ENCODE data around the gene PLCL1. TPM values are rescaled to one million over a fixed set of nuclear protein-coding genes. Genes with fewer than 3 reads are reported as not detected.

PLCL1 gene
- total RNA-seq, 2 donors from 2014 or later, result 0.04 to 0.11 TPM

- Histone ChIP-seq H3K27me3 (ENCODE audit: control insufficient read depth, insufficient read depth, low read length, poor library complexity, severe bottlenecking) (no peaks in the 10 kb centered on the region), H3K4me3 (ENCODE audit: low read length) (no peak overlapping the region), H3K9ac (ENCODE audit: extremely low read depth, low read length, poor library complexity, severe bottlenecking) (no peak overlapping the region), H3K9me3 (ENCODE audit: control insufficient read depth, low read length) (no peaks in the 10 kb centered on the region), H3K4me1 (ENCODE audit: control insufficient read depth, insufficient read depth, low read length) (no peaks in the 10 kb centered on the region), H3K27ac (ENCODE audit: low read depth, low read length) (no peak overlapping the region), H3K36me3 (ENCODE audit: control insufficient read depth, insufficient read depth, low read length) (no peaks in the 10 kb centered on the region)
- no peaks in the 10 kb centered on the region for H3K36me3 Mint-ChIP-seq (ENCODE audit: low read depth)
- H3K27me3 Mint-ChIP-seq (ENCODE audit: insufficient read depth), result no peaks in the 10 kb centered on the region
- 100% methylated on average over 1 of the region's 1 CpG; no CpG with 5 or more reads in 1 of the 2 experiments for WGBS, 2 experiments (ENCODE audit: insufficient coverage in 1 of 2, insufficient read length in 1 of 2)
- H3K27ac Mint-ChIP-seq, result no peak overlapping the region
- DNase-seq, result no peak
- TF ChIP-seq CTCF (conservative IDR thresholded peaks at IDR 0.05), result no peak
- H3K9me3 Mint-ChIP-seq, result no peaks in the 10 kb centered on the region
- peaks cover 6% of the 10 kb centered on the region for H3K4me1 Mint-ChIP-seq
- no peak overlapping the region for H3K4me3 Mint-ChIP-seq
These were observed 127.4 kb downstream of the PLCL1 start for GRCh38 chr2:197931661-197932312.

- Mint-ChIP-seq H3K4me3 (no peak overlapping the region), H3K36me3 (ENCODE audit: low read depth) (no peaks in the 10 kb centered on the region), H3K27ac (no peak overlapping the region), H3K27me3 (ENCODE audit: insufficient read depth) (no peaks in the 10 kb centered on the region), H3K9me3 (no peaks in the 10 kb centered on the region), H3K4me1 (peaks cover under 1% of the 10 kb centered on the region)
- DNase-seq, result no peak
- Histone ChIP-seq H3K27ac (ENCODE audit: low read depth, low read length) (no peak overlapping the region), H3K9ac (ENCODE audit: extremely low read depth, low read length, poor library complexity, severe bottlenecking) (no peak overlapping the region), H3K9me3 (ENCODE audit: control insufficient read depth, low read length) (no peaks in the 10 kb centered on the region), H3K4me1 (ENCODE audit: control insufficient read depth, insufficient read depth, low read length) (no peaks in the 10 kb centered on the region), H3K27me3 (ENCODE audit: control insufficient read depth, insufficient read depth, low read length, poor library complexity, severe bottlenecking) (no peaks in the 10 kb centered on the region), H3K36me3 (ENCODE audit: control insufficient read depth, insufficient read depth, low read length) (no peaks in the 10 kb centered on the region), H3K4me3 (ENCODE audit: low read length) (no peak overlapping the region)
- 80 to 94% methylated on average over 2 to 5 of the region's 5 CpGs for WGBS, 2 experiments (ENCODE audit: insufficient coverage in 1 of 2, insufficient read length in 1 of 2)
- no peak for TF ChIP-seq CTCF (conservative IDR thresholded peaks at IDR 0.05)
These were observed 128.0 kb downstream of the PLCL1 start for GRCh38 chr2:197932374-197932773.

- TF ChIP-seq CTCF (conservative IDR thresholded peaks at IDR 0.05), result no peak
- H3K27me3 ChIP-seq (ENCODE audit: control insufficient read depth, insufficient read depth, low read length, poor library complexity, severe bottlenecking), result no peaks in the 10 kb centered on the region
- Mint-ChIP-seq H3K4me3 (no peak overlapping the region), H3K27ac (no peak overlapping the region), H3K9me3 (no peaks in the 10 kb centered on the region), H3K36me3 (ENCODE audit: low read depth) (no peaks in the 10 kb centered on the region), H3K27me3 (ENCODE audit: insufficient read depth) (no peaks in the 10 kb centered on the region), H3K4me1 (no peaks in the 10 kb centered on the region)
- H3K9me3 ChIP-seq (ENCODE audit: control insufficient read depth, low read length), result no peaks in the 10 kb centered on the region
- 90% methylated on average over 4 of the region's 4 CpGs; no CpG with 5 or more reads in 1 of the 2 experiments for WGBS, 2 experiments (ENCODE audit: insufficient coverage in 1 of 2, insufficient read length in 1 of 2)
- no peaks in the 10 kb centered on the region for H3K4me1 ChIP-seq (ENCODE audit: control insufficient read depth, insufficient read depth, low read length)
- DNase-seq, result no peak
- no peak overlapping the region for H3K9ac ChIP-seq (ENCODE audit: extremely low read depth, low read length, poor library complexity, severe bottlenecking)
- H3K36me3 ChIP-seq (ENCODE audit: control insufficient read depth, insufficient read depth, low read length), result no peaks in the 10 kb centered on the region
- H3K4me3 ChIP-seq (ENCODE audit: low read length), result no peak overlapping the region
- H3K27ac ChIP-seq (ENCODE audit: low read depth, low read length), result no peak overlapping the region
These were observed 130.0 kb downstream of the PLCL1 start for GRCh38 chr2:197934261-197934933.

Measured in endodermal cell (in vitro differentiated cells).